MM.1S (cell line): ENCODE results near the gene PRKCA.

Source experiments
- DNase-seq: peaks from one replicate; pipeline ENCODE4 v3.0.0-alpha.2; 2015
- H2AFZ ChIP-seq: fragments of 300-600 bp; sonication (generic); 2 replicates; pipeline ENCODE4 v1.6.0; 2016; ENCODE audit warnings: antibody characterized with exemption, low read length
- H3F3A ChIP-seq: fragments of 300-600 bp; sonication (generic); 2 replicates; pipeline ENCODE4 v1.6.1; 2016; ENCODE audit warnings: mild to moderate bottlenecking, antibody characterized with exemption, low read length, moderate library complexity, mixed read lengths; ENCODE audit not compliant: insufficient read depth
- H3K27ac ChIP-seq: fragments of 300-600 bp; sonication (generic); 2 replicates; pipeline ENCODE4 v1.5.1; 2016; ENCODE audit warnings: mild to moderate bottlenecking, low read length
- H3K27me3 ChIP-seq: fragments of 300-600 bp; sonication (generic); replicated peaks from 2 replicates; pipeline ENCODE4 v1.6.0; 2016; ENCODE audit warnings: low read length; ENCODE audit not compliant: insufficient read depth
- H3K36me3 ChIP-seq: fragments of 300-600 bp; sonication (generic); replicated peaks from 2 replicates; pipeline ENCODE4 v1.6.1; 2016; ENCODE audit warnings: mild to moderate bottlenecking, low read length, mixed read lengths; ENCODE audit not compliant: insufficient read depth
- H3K4me1 ChIP-seq: fragments of 300-600 bp; sonication (generic); 2 replicates; pipeline ENCODE4 v1.6.1; 2016; ENCODE audit warnings: low read length, mixed read lengths
- H3K4me2 ChIP-seq: fragments of 300-600 bp; sonication (generic); 2 replicates; pipeline ENCODE4 v1.6.0; 2016; ENCODE audit warnings: low read depth, low read length
- H3K4me3 ChIP-seq: fragments of 300-600 bp; sonication (generic); 2 replicates; pipeline ENCODE4 v1.5.1; 2016; ENCODE audit warnings: low read length, mixed read lengths
- H3K79me2 ChIP-seq: fragments of 300-600 bp; sonication (generic); 2 replicates; pipeline ENCODE4 v1.6.1; 2016; ENCODE audit warnings: mixed run types, low read length, mixed read lengths
- H3K9ac ChIP-seq: fragments of 300-600 bp; sonication (generic); 2 replicates; pipeline ENCODE4 v1.6.1; 2016; ENCODE audit warnings: low read length, mixed read lengths
- H3K9me2 ChIP-seq: fragments of 300-600 bp; sonication (generic); replicated peaks from 2 replicates; pipeline ENCODE4 v1.6.1; 2016; ENCODE audit warnings: mild to moderate bottlenecking, low read length, mixed read lengths; ENCODE audit not compliant: insufficient read depth
- H3K9me3 ChIP-seq: fragments of 300-600 bp; sonication (generic); replicated peaks from 2 replicates; pipeline ENCODE4 v1.6.1; 2016; ENCODE audit warnings: mild to moderate bottlenecking, low read length, mixed read lengths; ENCODE audit not compliant: insufficient read depth
- H4K20me1 ChIP-seq: fragments of 300-600 bp; sonication (generic); 2 replicates; pipeline ENCODE4 v1.6.1; 2016; ENCODE audit warnings: mild to moderate bottlenecking, low read length, moderate library complexity, mixed read lengths; ENCODE audit not compliant: insufficient read depth
- EZH2 ChIP-seq: fragments of 300-600 bp; sonication (generic); optimal IDR thresholded peaks from 2 replicates; pipeline ENCODE3; 2017; ENCODE audit warnings: low read depth, mild to moderate bottlenecking, antibody characterized with exemption, low read length, mixed read lengths
- EZH2phosphoT487 ChIP-seq: fragments of 300-600 bp; sonication (generic); IDR thresholded peaks from 2 replicates; pipeline ENCODE4 v1.6.1; 2018; ENCODE audit warnings: antibody characterized with exemption, low read length
- TF ChIP-seq, protein P1 (sequence below): fragments of 300-600 bp; sonication (generic); IDR thresholded peaks from 2 replicates; pipeline ENCODE4 v1.5.1; 2016; ENCODE audit warnings: antibody characterized with exemption, low read length, mixed read lengths

Gene PRKCA

DNA sequence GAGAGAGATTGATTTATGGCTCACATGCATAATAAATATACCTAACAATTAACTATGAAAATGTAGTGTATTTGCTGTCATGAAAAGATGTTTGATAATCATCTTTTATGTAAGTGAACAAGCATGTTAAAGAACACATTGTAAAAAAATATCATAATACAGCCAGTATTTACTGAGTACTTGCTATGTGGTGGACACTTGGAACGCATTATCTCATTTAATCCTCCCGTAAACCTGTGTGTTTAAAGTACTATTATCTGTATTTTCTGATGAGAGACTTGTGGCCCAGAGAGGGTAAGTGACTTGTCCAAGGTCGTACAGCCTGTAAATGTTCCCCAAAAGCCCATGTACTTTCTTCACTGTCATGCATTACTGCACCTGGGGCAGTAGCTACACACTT is 70.7 kb downstream of the PRKCA start:
- TF ChIP-seq, protein P1, sequence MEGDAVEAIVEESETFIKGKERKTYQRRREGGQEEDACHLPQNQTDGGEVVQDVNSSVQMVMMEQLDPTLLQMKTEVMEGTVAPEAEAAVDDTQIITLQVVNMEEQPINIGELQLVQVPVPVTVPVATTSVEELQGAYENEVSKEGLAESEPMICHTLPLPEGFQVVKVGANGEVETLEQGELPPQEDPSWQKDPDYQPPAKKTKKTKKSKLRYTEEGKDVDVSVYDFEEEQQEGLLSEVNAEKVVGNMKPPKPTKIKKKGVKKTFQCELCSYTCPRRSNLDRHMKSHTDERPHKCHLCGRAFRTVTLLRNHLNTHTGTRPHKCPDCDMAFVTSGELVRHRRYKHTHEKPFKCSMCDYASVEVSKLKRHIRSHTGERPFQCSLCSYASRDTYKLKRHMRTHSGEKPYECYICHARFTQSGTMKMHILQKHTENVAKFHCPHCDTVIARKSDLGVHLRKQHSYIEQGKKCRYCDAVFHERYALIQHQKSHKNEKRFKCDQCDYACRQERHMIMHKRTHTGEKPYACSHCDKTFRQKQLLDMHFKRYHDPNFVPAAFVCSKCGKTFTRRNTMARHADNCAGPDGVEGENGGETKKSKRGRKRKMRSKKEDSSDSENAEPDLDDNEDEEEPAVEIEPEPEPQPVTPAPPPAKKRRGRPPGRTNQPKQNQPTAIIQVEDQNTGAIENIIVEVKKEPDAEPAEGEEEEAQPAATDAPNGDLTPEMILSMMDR, result no peak
- TF ChIP-seq EZH2phosphoT487, result no peak
- TF ChIP-seq EZH2, result no peak

GRCh38 chr17:66373944-66374817 is 71.8 kb downstream of the PRKCA start:
- Histone ChIP-seq H3K79me2 (0 out of 2 replicates have a peak, but pooled peaks cover 3% of the 10 kb centered on the region), H3K27ac (no peak overlapping the region), H3F3A (no peaks in the 10 kb centered on the region), H3K27me3 (no peaks in the 10 kb centered on the region), H3K4me2 (no peak overlapping the region), H3K9ac (no peak overlapping the region), H2AFZ (no peak overlapping the region), H3K4me1 (no peaks in the 10 kb centered on the region), H4K20me1 (no peaks in the 10 kb centered on the region), H3K9me3 (no peaks in the 10 kb centered on the region), H3K36me3 (no peaks in the 10 kb centered on the region), H3K4me3 (no peak overlapping the region), H3K9me2 (no peaks in the 10 kb centered on the region)
- no peak for DNase-seq
- TF ChIP-seq, protein P1, result no peak
- TF ChIP-seq EZH2phosphoT487 (no peak), EZH2 (no peak)

More for the DNA sequence above, 70.7 kb downstream of the PRKCA start:
- H3K4me3 ChIP-seq, result no peak overlapping the region
- H2AFZ ChIP-seq, result no peak overlapping the region
- H3K9me2 ChIP-seq, result no peaks in the 10 kb centered on the region
- H3K27ac ChIP-seq, result no peak overlapping the region
- no peaks in the 10 kb centered on the region for H3K79me2 ChIP-seq
- H3K9ac ChIP-seq, result no peak overlapping the region
- H3K4me2 ChIP-seq, result no peak overlapping the region
- H3K27me3 ChIP-seq, result no peaks in the 10 kb centered on the region
- H3K9me3 ChIP-seq, result no peaks in the 10 kb centered on the region
- no peaks in the 10 kb centered on the region for H4K20me1 ChIP-seq
- no peaks in the 10 kb centered on the region for H3K36me3 ChIP-seq
- H3K4me1 ChIP-seq, result no peaks in the 10 kb centered on the region
- no peak for DNase-seq
- no peaks in the 10 kb centered on the region for H3F3A ChIP-seq

DNA sequence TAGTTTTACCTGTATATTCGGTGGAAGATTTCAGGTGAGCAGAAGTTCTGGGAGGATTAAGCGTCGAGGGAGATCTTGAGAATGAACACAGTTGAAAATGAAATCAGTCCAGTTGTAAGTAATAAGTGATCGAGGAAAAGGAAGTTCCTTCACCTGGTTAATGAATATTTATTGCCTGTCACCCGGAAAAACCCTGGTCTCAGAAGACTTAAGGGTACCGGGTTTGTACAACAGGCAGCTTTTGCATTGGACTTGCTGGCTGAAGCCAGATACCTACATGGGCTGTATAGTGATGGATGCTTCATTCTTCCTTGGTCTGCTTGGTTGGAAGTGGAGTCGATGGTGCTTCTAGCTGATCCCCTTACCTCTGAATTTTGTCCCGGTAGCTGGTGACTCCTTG is 72.7 kb downstream of the PRKCA start:
- 0 out of 2 replicates have a peak, but pooled peaks cover 3% of the 10 kb centered on the region for H3K79me2 ChIP-seq
- H3K9ac ChIP-seq, result no peak overlapping the region
- H3K9me3 ChIP-seq, result no peaks in the 10 kb centered on the region
- TF ChIP-seq EZH2 (no peak), EZH2phosphoT487 (no peak)
- TF ChIP-seq, protein P1, result no peak
- H2AFZ ChIP-seq, result no peak overlapping the region
- no peak for DNase-seq
- H3K27ac ChIP-seq, result no peak overlapping the region
- no peaks in the 10 kb centered on the region for H4K20me1 ChIP-seq
- H3K4me2 ChIP-seq, result no peak overlapping the region
- H3K4me3 ChIP-seq, result no peak overlapping the region
- H3K36me3 ChIP-seq, result no peaks in the 10 kb centered on the region
- no peaks in the 10 kb centered on the region for H3K9me2 ChIP-seq
- H3K4me1 ChIP-seq, result no peaks in the 10 kb centered on the region
- no peaks in the 10 kb centered on the region for H3K27me3 ChIP-seq
- H3F3A ChIP-seq, result no peaks in the 10 kb centered on the region
